SH-SY5Y (cell line): ENCODE results near the gene ARL3.

Experiments used
- GATA2 ChIP-seq: IDR thresholded peaks from 2 replicates; pipeline ENCODE4 v1.6.1; 2011; ENCODE audit warnings: mild to moderate bottlenecking, low read depth, low read length
- GATA3 ChIP-seq: IDR thresholded peaks from 2 replicates; pipeline ENCODE4 v1.6.1; 2011; ENCODE audit warnings: low read depth, mild to moderate bottlenecking, low read length, moderate library complexity

DNA sequence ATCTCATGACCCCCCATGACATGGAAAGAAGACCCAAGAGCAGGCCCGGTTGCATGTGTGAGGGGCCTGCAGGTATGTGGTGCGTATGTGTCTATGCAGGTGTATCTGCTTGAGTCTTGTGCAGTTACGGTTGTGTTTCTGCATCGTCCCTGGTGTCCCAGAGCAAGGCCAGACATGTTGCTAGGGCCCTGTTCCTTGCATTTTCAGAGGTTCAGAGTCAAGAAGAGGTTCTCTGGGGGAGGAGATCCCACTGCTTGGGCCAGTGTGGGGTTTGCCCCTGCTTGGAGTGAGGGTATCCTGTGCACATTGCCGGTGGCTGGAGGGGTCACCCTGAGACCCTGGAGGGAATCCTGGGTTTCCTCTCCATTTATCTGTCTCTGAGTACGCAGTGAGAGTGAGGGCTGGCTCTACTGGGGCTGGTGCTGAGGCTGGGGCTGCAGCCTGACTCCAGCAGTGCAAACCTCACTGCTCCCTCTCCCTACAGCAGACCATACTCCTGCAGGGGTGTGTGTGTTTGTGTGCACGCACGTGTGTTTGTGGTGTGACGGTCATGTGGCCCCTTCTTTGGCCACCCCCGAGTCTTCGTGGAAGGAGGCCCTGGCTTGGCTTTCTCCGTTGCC lies 65.8 kb downstream of the ARL3 start:
- TF ChIP-seq GATA2 (no peak), GATA3 (no peak)
